H1 (cell line): Measurements from ENCODE around the gene USHBP1. TPM values are rescaled to one million over a fixed set of nuclear protein-coding genes. Genes with fewer than 3 reads are reported as not detected.

Experiments
- CHD1 ChIP-seq: IDR thresholded peaks from 2 replicates; pipeline ENCODE4 v1.6.1; 2012; ENCODE audit warnings: low read depth, low read length, improper control_type of control experiment
- CHD2 ChIP-seq: IDR thresholded peaks from 2 replicates; pipeline ENCODE4 v1.6.1; 2012; ENCODE audit warnings: low read length, improper control_type of control experiment
- CREB1 ChIP-seq: IDR thresholded peaks from 2 replicates; pipeline ENCODE4 v1.6.1; 2012; ENCODE audit warnings: inconsistent platforms
- GABPA ChIP-seq: IDR thresholded peaks from 2 replicates; pipeline ENCODE4 v1.6.1; 2011; ENCODE audit warnings: mild to moderate bottlenecking, low read length, moderate library complexity, borderline replicate concordance; ENCODE audit not compliant: insufficient read depth
- HDAC2 ChIP-seq, 2 experiments: fragments of 300-600 bp in 1 of 2; sonication (generic) in 1 of 2; IDR thresholded peaks; 2 replicates each; pipeline ENCODE4 v1.6.1; 2011 to 2012; ENCODE audit warnings: low read depth in 2 of 2, low read length in 2 of 2, mild to moderate bottlenecking in 2 of 2, moderate library complexity in 2 of 2, borderline replicate concordance in 1 of 2, inconsistent platforms in 1 of 2
- KDM1A ChIP-seq: fragments of 200-600, 300-600 bp; sonication (generic); IDR thresholded peaks from 2 replicates; pipeline ENCODE4 v1.7.1; 2016; ENCODE audit warnings: mild to moderate bottlenecking, low read length, borderline replicate concordance
- KDM4A ChIP-seq: IDR thresholded peaks from one replicate; pipeline ENCODE4 v1.7.1; 2012; ENCODE audit warnings: low read depth, mild to moderate bottlenecking, moderate library complexity, low read length, inconsistent platforms; ENCODE audit not compliant: severe bottlenecking
- MAFK ChIP-seq: IDR thresholded peaks from 2 replicates; pipeline ENCODE4 v1.6.1; 2012; ENCODE audit warnings: low read depth, mild to moderate bottlenecking, improper control_type of control experiment, low read length
- PHF8 ChIP-seq: fragments of 200-600 bp; sonication (generic); conservative IDR thresholded peaks from 2 replicates; pipeline ENCODE4 v1.7.1; 2012; ENCODE audit warnings: low read depth, mild to moderate bottlenecking, inconsistent platforms, low read length, moderate library complexity
- POLR2AphosphoS5 ChIP-seq: IDR thresholded peaks from 2 replicates; pipeline ENCODE4 v1.6.1; 2011; ENCODE audit warnings: low read depth, low read length
- POU5F1 ChIP-seq: IDR thresholded peaks from 2 replicates; pipeline ENCODE4 v1.6.1; 2011; ENCODE audit warnings: low read depth, mild to moderate bottlenecking, low read length, moderate library complexity
- RNF2 ChIP-seq: fragments of 200-900, 300-1000 bp; sonication (generic); IDR thresholded peaks from 2 replicates; pipeline ENCODE4 v1.7.1; 2016; ENCODE audit warnings: borderline replicate concordance, low read depth, mild to moderate bottlenecking, antibody characterized with exemption, low read length; ENCODE audit not compliant: poor library complexity, severe bottlenecking; ENCODE audit errors: missing control alignments
- RXRA ChIP-seq: IDR thresholded peaks from 2 replicates; pipeline ENCODE4 v1.6.1; 2011; ENCODE audit warnings: low read depth, mild to moderate bottlenecking, low read length, moderate library complexity; ENCODE audit not compliant: insufficient read depth
- SIN3A ChIP-seq, 2 experiments: IDR thresholded peaks in 1 of 2; conservative IDR thresholded peaks in 1 of 2; 2 replicates each; pipeline ENCODE4 v1.6.1; 2011 to 2012; ENCODE audit warnings: low read length in 2 of 2, improper control_type of control experiment in 1 of 2, low read depth in 1 of 2, mild to moderate bottlenecking in 1 of 2
- SIRT6 ChIP-seq: IDR thresholded peaks from one replicate; pipeline ENCODE4 v1.7.1; 2012; ENCODE audit warnings: low read length, inconsistent platforms
- SP1 ChIP-seq: IDR thresholded peaks from 2 replicates; pipeline ENCODE4 v1.6.1; 2011; ENCODE audit warnings: low read depth, low read length
- TAF1 ChIP-seq: IDR thresholded peaks from 2 replicates; pipeline ENCODE4 v1.6.1; 2011; ENCODE audit warnings: mild to moderate bottlenecking, low read depth, low read length
- polyA plus RNA-seq, 7 experiments: library from polyadenylated mRNA; depleted of rRNA in 3 of 7; stranded (reverse) in 5 of 7; unstranded in 2 of 7; fragments of >200 nt in 5 of 7; fragments of 200-250 nt in 2 of 7; gene quantifications; 1 replicate in 5 of 7; 2 replicates in 1 of 7; 4 replicates in 1 of 7; pipeline versions ENCODE4 v1.2.1 to v1.2.3, GENCODE V29; 2011 to 2013; ENCODE audit warnings: missing spikeins in 2 of 7, mixed read lengths in 2 of 7
- total RNA-seq: library from RNA; stranded (reverse); fragmentation: NEBNext Ultra II Directional; extraction: Animal tissue kit (Norgen Biotek cat#: 25700); gene quantifications from 2 replicates; pipeline ENCODE4 v1.2.1, GENCODE V29; 2021
- TF ChIP-seq, protein P1 (sequence below): IDR thresholded peaks from 2 replicates; pipeline ENCODE4 v1.6.1; 2012; ENCODE audit warnings: inconsistent platforms
- TF ChIP-seq, protein P2 (sequence below): IDR thresholded peaks from 2 replicates; pipeline ENCODE4 v1.6.1; 2012; ENCODE audit warnings: inconsistent platforms

Gene USHBP1
- total and polyA plus RNA-seq, 2 of the 8 experiments (the other 6 are each of a cell fraction or from before 2014, with no cell fraction given), result 5.0 to 7.5 TPM

DNA sequence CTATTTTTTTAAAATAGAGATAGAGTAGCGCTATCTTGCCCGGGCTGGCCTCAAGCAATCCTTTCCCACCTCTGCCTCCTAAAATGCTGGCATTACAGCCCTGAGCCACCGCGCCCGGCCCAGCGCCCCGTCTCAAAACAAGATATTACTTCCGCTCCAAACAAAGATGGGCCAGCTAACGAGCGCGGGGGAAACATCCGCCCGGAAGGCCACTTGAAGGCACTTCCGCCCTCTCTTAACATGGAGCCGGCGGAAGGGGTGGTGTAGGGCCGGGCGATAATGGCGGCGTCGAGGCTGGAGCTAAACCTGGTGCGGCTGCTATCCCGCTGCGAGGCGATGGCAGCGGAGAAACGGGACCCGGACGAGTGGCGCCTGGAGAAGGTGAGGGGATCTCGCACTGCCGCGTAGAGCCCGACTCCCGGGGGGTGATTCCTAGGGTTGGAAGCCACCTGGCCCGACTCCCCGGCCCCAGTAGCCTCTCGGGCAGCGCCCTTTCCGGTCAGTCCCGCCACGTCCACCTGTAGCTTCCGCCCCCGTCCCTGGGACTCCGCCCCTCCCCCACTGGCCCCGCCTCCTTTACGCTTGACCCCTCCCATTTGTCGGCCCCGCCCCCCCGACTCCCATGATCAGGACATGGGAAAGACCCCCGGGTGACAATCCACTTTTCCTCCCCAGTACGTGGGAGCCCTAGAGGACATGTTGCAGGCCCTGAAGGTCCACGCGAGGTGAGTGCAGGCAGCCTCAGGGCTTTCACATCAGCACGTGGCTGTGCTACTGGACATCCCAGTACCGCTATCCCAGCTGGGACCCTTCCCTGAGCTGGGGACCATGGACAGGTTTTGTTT is 49.2 kb downstream of the USHBP1 start, which contains the start of gene USE1 (continued):
- TF ChIP-seq PHF8, result peak; percentile 99
- no peak for TF ChIP-seq SIRT6
- TF ChIP-seq MAFK, result no peak
- TF ChIP-seq KDM1A, result no peak
- TF ChIP-seq POU5F1, result no peak
- TF ChIP-seq SP1, result peak; percentile 63; the same call in 1 of the 2 replicates
- no peak; the same call in 1 of the 2 replicates for TF ChIP-seq CHD2
- TF ChIP-seq RXRA, result no peak
- peak; percentile 93 for TF ChIP-seq KDM4A
- peak; percentile 78 for TF ChIP-seq POLR2AphosphoS5
- TF ChIP-seq RNF2, result no peak
- TF ChIP-seq TAF1, result peak; percentile 97
- TF ChIP-seq, protein P1, sequence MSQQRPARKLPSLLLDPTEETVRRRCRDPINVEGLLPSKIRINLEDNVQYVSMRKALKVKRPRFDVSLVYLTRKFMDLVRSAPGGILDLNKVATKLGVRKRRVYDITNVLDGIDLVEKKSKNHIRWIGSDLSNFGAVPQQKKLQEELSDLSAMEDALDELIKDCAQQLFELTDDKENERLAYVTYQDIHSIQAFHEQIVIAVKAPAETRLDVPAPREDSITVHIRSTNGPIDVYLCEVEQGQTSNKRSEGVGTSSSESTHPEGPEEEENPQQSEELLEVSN, result peak; percentile 58
- 0 out of 4 replicates have a peak, but pooled peaks of 1 of the 2 experiments have one; percentile 49 for TF ChIP-seq HDAC2 (IDR thresholded peaks at IDR 0.05; ENCODE audit: borderline replicate concordance in 1 of 2, low read depth in 2 of 2, low read length in 2 of 2)
- TF ChIP-seq, protein P2, sequence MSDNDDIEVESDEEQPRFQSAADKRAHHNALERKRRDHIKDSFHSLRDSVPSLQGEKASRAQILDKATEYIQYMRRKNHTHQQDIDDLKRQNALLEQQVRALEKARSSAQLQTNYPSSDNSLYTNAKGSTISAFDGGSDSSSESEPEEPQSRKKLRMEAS, result peak; percentile 57
- TF ChIP-seq SIN3A (conservative IDR thresholded peaks at IDR 0.05 in 1 of 2, IDR thresholded peaks at IDR 0.05 in 1 of 2; ENCODE audit: low read depth in 1 of 2, low read length in 2 of 2), result peak; percentile 67 to 86; a peak in 2 of 4 replicates
- TF ChIP-seq GABPA, result peak; percentile 96
- no peak for TF ChIP-seq CHD1
- peak; percentile 44; the same call in 1 of the 2 replicates for TF ChIP-seq CREB1
